Measurements from ENCODE around the gene SH3BP2. TPM values are rescaled to one million over a fixed set of nuclear protein-coding genes. Genes with fewer than 3 reads are reported as not detected.

SH3BP2 gene
- polyA plus RNA-seq, 3 donors, result 19.1 to 478 (median 26.9) TPM

DNA sequence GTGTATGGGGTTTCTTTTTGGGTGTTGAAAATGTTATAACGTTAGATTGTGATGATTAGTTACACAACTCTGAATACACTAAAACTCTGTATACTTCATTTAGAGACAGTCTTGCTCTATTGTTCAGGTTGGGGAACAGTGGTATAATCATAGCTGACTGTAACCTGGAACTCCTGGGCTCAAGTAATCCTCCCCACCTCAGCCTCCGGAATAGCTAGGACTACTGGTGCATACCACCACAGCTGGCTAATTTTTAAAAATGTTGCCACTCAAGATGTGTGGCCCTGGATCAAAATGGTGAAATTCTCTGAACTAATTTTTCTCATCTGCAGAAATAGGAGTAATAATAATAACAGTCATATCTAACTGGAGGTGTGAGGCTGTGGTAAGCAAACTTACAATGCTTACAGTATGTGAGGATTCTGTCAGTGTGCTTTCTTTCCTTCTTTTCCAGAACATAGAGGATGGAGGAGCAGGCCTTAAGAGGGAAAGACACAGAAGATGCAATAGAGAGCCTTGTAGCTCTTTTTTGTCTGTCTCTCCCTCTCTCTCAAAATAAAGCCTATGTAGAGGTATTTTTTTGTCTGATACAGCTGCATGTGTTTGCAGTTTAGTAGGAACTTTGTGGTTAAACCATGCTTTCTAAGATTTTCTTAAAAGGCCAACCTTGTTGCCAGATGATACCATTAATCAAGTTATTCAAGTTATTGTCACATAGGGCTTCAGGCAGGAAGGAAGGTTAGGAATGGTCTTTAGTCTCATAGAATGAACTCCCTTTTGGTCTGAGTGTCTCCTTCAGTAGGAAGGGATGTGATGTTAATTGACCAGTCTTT is 58.3 kb downstream of the SH3BP2 start:
- no peak for DNase-seq
- Histone ChIP-seq H3K4me1 (ENCODE audit: control insufficient read depth in 1 of 2, insufficient read depth in 2 of 2, low read length in 2 of 2) (peaks cover 5 to 16% of the 10 kb centered on the region in 2 donors), H2AFZ (ENCODE audit: insufficient read depth, low read depth, low read length, poor library complexity, severe bottlenecking) (no peak overlapping the region), H3K36me3 (replicated peaks in 1 of 2; ENCODE audit: control insufficient read depth in 1 of 2, insufficient read depth in 2 of 2, low read length in 2 of 2) (peaks cover 19 to 23% of the 10 kb centered on the region in 2 donors), H3K4me2 (replicated peaks; ENCODE audit: extremely low read depth, low read length, poor library complexity, severe bottlenecking) (no peak overlapping the region), H3K27me3 (ENCODE audit: control insufficient read depth in 2 of 2, insufficient read depth in 2 of 2, low read length in 2 of 2) (no peaks in the 10 kb centered on the region), H3K9me3 (replicated peaks in 1 of 2; ENCODE audit: control insufficient read depth in 1 of 2, insufficient read depth in 1 of 2, low read length in 2 of 2) (no peaks in the 10 kb centered on the region), H4K20me1 (ENCODE audit: insufficient read depth, low read length) (peaks cover 99% of the 10 kb centered on the region), H3K4me3 (replicated peaks in 1 of 3; ENCODE audit: low read depth in 2 of 3, low read length in 3 of 3) (no peak overlapping the region), H3K9ac (ENCODE audit: insufficient read depth, low read length, poor library complexity, severe bottlenecking) (no peak overlapping the region), H3K79me2 (ENCODE audit: insufficient read depth, low read length) (peaks cover 98% of the 10 kb centered on the region), H3K27ac (ENCODE audit: low read depth in 1 of 2, low read length in 2 of 2) (no peak overlapping the region)
- no peak for TF ChIP-seq CTCF (IDR thresholded peaks at IDR 0.05)
- peak overlapping the region in 2 of 7 donors; percentile 10 to 63 for H3K27ac Mint-ChIP-seq
- peaks cover 44% of the 10 kb centered on the region for H3K4me1 Mint-ChIP-seq
- H3K36me3 Mint-ChIP-seq, result peaks cover 25 to 33% of the 10 kb centered on the region in 2 donors
- intact Hi-C loops (cut with micrococcal nuclease), result no loop called here
- WGBS (ENCODE audit: insufficient coverage), result no CpG with 5 or more reads among the region's 2 CpGs
- H3K4me3 Mint-ChIP-seq, result no peak overlapping the region
- H3K9me3 Mint-ChIP-seq, result no peaks in the 10 kb centered on the region
- H3K27me3 Mint-ChIP-seq (ENCODE audit: low read depth in 3 of 3), result peaks cover 0 to 1% (median 0%) of the 10 kb centered on the region in 3 donors

DNA sequence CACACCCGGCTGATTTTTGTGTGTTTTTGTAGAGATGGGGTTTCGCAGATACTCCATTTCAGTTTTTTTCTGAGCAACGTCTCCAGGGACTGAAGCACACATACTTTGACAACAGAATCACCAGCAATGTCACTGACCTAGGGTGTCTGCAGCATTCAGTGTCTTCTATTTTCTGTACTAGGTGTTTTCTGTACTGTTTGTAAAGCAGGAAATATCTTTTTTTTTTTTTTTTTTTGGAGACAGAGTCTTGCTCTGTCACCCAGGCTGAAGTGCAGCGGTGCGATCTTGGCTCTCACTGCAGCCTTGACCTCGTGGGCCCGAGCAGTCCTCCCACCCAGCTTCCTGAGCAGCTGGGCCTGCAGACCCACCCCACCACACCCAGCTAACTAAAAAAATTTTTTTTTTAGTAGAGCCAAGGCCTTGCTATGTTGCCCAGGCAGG is 59.6 kb downstream of the SH3BP2 start:
- Histone ChIP-seq H2AFZ (ENCODE audit: insufficient read depth, low read depth, low read length, poor library complexity, severe bottlenecking) (no peak overlapping the region), H3K27me3 (ENCODE audit: control insufficient read depth in 2 of 2, insufficient read depth in 2 of 2, low read length in 2 of 2) (no peaks in the 10 kb centered on the region), H3K27ac (ENCODE audit: low read depth in 1 of 2, low read length in 2 of 2) (no peak overlapping the region), H3K36me3 (replicated peaks in 1 of 2; ENCODE audit: control insufficient read depth in 1 of 2, insufficient read depth in 2 of 2, low read length in 2 of 2) (peaks cover 19 to 26% of the 10 kb centered on the region in 2 donors), H3K4me2 (replicated peaks; ENCODE audit: extremely low read depth, low read length, poor library complexity, severe bottlenecking) (no peak overlapping the region), H3K4me3 (replicated peaks in 1 of 3; ENCODE audit: low read depth in 2 of 3, low read length in 3 of 3) (no peak overlapping the region), H3K9me3 (replicated peaks in 1 of 2; ENCODE audit: control insufficient read depth in 1 of 2, insufficient read depth in 1 of 2, low read length in 2 of 2) (no peaks in the 10 kb centered on the region), H3K4me1 (ENCODE audit: control insufficient read depth in 1 of 2, insufficient read depth in 2 of 2, low read length in 2 of 2) (peaks cover 5 to 10% of the 10 kb centered on the region in 2 donors), H3K9ac (ENCODE audit: insufficient read depth, low read length, poor library complexity, severe bottlenecking) (no peak overlapping the region), H3K79me2 (ENCODE audit: insufficient read depth, low read length) (peaks cover 98% of the 10 kb centered on the region), H4K20me1 (ENCODE audit: insufficient read depth, low read length) (peaks cover 97% of the 10 kb centered on the region)
- DNase-seq, result no peak
- H3K27me3 Mint-ChIP-seq (ENCODE audit: low read depth in 3 of 3), result peaks cover 0 to 1% (median 0%) of the 10 kb centered on the region in 3 donors
- intact Hi-C loops (cut with micrococcal nuclease), result no loop called here
- peak overlapping the region in 1 of 7 donors; percentile 35 for H3K27ac Mint-ChIP-seq
- 0% methylated on average over 4 of the region's 7 CpGs for WGBS (ENCODE audit: insufficient coverage)
- no peak overlapping the region for H3K4me3 Mint-ChIP-seq
- peaks cover 32 to 39% of the 10 kb centered on the region in 2 donors for H3K36me3 Mint-ChIP-seq
- no peaks in the 10 kb centered on the region for H3K9me3 Mint-ChIP-seq
- no peak for TF ChIP-seq CTCF (IDR thresholded peaks at IDR 0.05)
- H3K4me1 Mint-ChIP-seq, result peaks cover 40% of the 10 kb centered on the region
